GM23248 (cell line): ENCODE measurements around the gene SLC35E2B.
"Not testable (repeated sequence)": the region's sequence is repeated elsewhere in the genome, so short reads cannot be mapped to it uniquely, and the experiment has no call there.

ENCODE experiments used
- EZH2 ChIP-seq: fragments of 200-600 bp; sonication (generic); IDR thresholded peaks from 2 replicates; pipeline ENCODE4 v1.6.1; 2018; ENCODE audit warnings: antibody characterized with exemption, mild to moderate bottlenecking; ENCODE audit not compliant: insufficient read depth, poor library complexity, severe bottlenecking
- EZH2phosphoT487 ChIP-seq: fragments of 200-600 bp; sonication (generic); IDR thresholded peaks from 2 replicates; pipeline ENCODE4 v1.6.1; 2018; ENCODE audit warnings: antibody characterized with exemption, moderate library complexity, mild to moderate bottlenecking, low read depth; ENCODE audit not compliant: insufficient read depth

- not testable (repeated sequence) for TF ChIP-seq EZH2, EZH2phosphoT487
These were observed 46.3 kb downstream of the SLC35E2B start for GRCh38 chr1:1646326-1646725.
